Mucosa of descending colon (tissue), 3 donors: Measurements from ENCODE around the gene CTDSPL. TPM values are rescaled to one million over a fixed set of nuclear protein-coding genes. Genes with fewer than 3 reads are reported as not detected.

Source experiments
- ATAC-seq: fragments of 200-7000 bp; cut with Tn5 transposase; one replicate; pipeline ENCODE4 v1.9.1; 2020; ENCODE audit warnings: mild to moderate bottlenecking, moderate library complexity
- DNase-seq, 3 donors: peaks; one replicate each; pipeline ENCODE4 v3.0.0-alpha.2; 2020
- H3K36me3 ChIP-seq: fragments of 200-600 bp; one replicate; pipeline ENCODE4 v1.8.0; 2021; ENCODE audit warnings: low read depth, mild to moderate bottlenecking
- H3K4me1 ChIP-seq: fragments of 200-600 bp; one replicate; pipeline ENCODE4 v1.8.0; 2021; ENCODE audit warnings: low read depth, mild to moderate bottlenecking
- H3K4me3 ChIP-seq: fragments of 200-600 bp; one replicate; pipeline ENCODE4 v1.8.0; 2021; ENCODE audit warnings: mild to moderate bottlenecking
- H3K9me3 ChIP-seq: fragments of 200-600 bp; one replicate; pipeline ENCODE4 v1.8.0; 2021; ENCODE audit warnings: mild to moderate bottlenecking
- CTCF ChIP-seq: fragments of 200-600 bp; IDR thresholded peaks from one replicate; pipeline ENCODE4 v1.8.0; 2022; ENCODE audit warnings: antibody characterized with exemption, mild to moderate bottlenecking
- intact Hi-C, 2 donors: fragments of 100-400 bp; cut with DNase I in 1 of 2; cut with micrococcal nuclease in 1 of 2; formaldehyde crosslinking; loops; one replicate each; pipeline versions ENCODE4 v1.11.0 to v1.11.1; 2022; cut with DNase I, micrococcal nuclease
- total RNA-seq, 3 donors: library from RNA; stranded (reverse); fragmentation: NEBNext Ultra II Directional in 2 of 3; extraction: Animal tissue kit (Norgen Biotek cat#: 25700) in 2 of 3; gene quantifications; one replicate each; pipeline versions ENCODE4 v1.2.1 to v1.2.4, GENCODE V29; 2021 to 2023
- donor health status: DM: no; HTN: no; CAD: no; lungs with moderate emphysema.
- donor health status: DM: no; HTN: no; CAD: no.
- donor health status: DM: no; HTN: yes; CAD: no.

Gene CTDSPL
- total RNA-seq, 3 donors from 2014 or later: 59.1 to 89.7 (median 88.1) TPM

DNA sequence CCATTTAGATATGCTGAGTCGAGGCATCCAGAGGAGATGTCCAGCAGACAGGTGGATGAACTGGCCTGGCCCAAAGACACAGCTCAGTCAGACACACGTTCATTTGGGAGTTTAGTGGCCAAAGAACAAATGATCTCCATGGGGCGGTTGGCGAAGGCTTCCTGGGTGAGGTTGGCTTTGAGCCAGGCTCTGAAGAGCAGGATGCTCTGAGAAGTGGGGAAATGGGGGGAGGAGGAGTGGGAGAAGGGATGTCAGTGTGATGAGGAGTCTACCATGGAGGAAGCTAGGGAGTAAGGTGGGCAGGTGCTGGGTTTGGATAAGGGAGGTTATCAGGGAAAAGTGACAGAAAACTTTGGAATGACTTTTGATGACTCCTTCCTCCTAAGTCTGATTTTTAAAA is 81.4 kb downstream of the CTDSPL start:
- ATAC-seq: no peak
- intact Hi-C loops: no loop called here

DNA sequence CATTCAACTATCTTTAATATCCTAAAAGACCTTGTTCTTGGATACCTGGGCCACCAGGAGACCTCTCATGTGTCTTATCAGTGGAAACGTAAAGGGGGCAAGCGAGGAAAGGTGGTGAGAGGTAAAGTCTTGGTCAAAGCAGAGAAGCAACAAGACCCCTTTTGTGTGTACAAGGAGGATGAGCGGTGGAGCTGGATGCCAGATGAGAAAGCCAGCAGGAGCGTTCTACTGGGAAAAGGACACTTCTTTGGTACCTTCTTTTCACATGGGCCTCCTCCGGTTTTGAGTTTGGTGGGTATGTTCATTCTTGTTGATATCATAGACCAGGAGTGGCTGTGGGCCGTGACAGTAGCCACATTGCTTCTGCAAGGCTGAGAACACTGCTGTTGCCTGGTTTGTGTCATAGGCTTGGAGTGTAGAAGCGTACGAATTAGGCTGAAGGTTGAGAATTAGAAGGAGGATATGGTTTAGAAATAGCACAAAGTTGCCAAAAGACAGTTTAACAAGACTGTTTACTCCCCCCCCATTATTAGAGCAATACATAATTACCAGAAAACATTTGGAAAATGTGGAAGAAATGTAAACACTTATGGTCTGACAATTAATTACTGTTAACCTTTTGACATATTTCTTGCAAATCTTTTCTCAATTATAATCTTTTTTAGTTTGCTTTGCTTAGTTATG is 82.1 kb downstream of the CTDSPL start:
- peaks cover 50% of the 10 kb centered on the region for H3K4me1 ChIP-seq
- H3K36me3 ChIP-seq: no peaks in the 10 kb centered on the region
- ATAC-seq: no peak
- TF ChIP-seq CTCF: no peak
- intact Hi-C loops: no loop called here
- DNase-seq: no peak
- H3K4me3 ChIP-seq: no peak overlapping the region
- no peaks in the 10 kb centered on the region for H3K9me3 ChIP-seq

More for the DNA sequence above, 81.4 kb downstream of the CTDSPL start:
- no peak for TF ChIP-seq CTCF
- Histone ChIP-seq H3K36me3 (no peaks in the 10 kb centered on the region), H3K4me3 (no peak overlapping the region), H3K4me1 (peaks cover 50% of the 10 kb centered on the region), H3K9me3 (no peaks in the 10 kb centered on the region)
- DNase-seq: no peak

DNA sequence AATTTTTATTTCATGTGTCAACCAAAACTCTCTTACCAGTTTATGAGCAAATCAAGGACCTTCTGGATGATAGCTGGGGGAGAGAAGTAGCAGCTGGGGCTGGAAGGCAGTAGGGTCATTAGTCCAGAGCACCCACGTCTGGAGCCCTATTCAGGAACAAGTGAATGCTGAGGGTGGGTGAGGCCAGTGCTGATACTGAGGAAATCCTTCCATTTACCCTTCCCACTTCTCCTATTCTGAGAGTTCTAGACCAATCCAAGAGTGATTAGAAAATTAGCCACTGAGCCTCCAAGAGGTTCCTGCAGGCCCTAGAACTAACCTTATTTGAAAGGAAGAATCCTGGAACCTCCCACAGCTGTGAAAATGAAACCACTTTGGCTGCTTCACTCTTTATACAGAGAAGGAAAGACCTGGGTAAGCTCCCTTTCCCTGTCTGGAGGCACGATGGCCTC is 82.7 kb downstream of the CTDSPL start:
- Histone ChIP-seq H3K36me3 (no peaks in the 10 kb centered on the region), H3K9me3 (no peaks in the 10 kb centered on the region), H3K4me1 (peaks cover 47% of the 10 kb centered on the region), H3K4me3 (no peak overlapping the region)
- no peak for TF ChIP-seq CTCF
- intact Hi-C loops: no loop called here
- DNase-seq: no peak
- ATAC-seq: peak; percentile 76

- no peaks in the 10 kb centered on the region for H3K9me3 ChIP-seq
- no peaks in the 10 kb centered on the region for H3K36me3 ChIP-seq
- no peak for TF ChIP-seq CTCF
- H3K4me3 ChIP-seq: no peak overlapping the region
- H3K4me1 ChIP-seq: peaks cover 47% of the 10 kb centered on the region
- ATAC-seq: no peak
- intact Hi-C loops: no loop called here
- no peak for DNase-seq
These were observed 83.6 kb downstream of the CTDSPL start for GRCh38 chr3:37945156-37945806.

- no peaks in the 10 kb centered on the region for H3K36me3 ChIP-seq
- no peak overlapping the region for H3K4me3 ChIP-seq
- TF ChIP-seq CTCF: no peak
- intact Hi-C loops: no loop called here
- DNase-seq (no peak), ATAC-seq (peak; percentile 49)
- peaks cover 47% of the 10 kb centered on the region for H3K4me1 ChIP-seq
- H3K9me3 ChIP-seq: no peaks in the 10 kb centered on the region
These were observed 84.3 kb downstream of the CTDSPL start for GRCh38 chr3:37945807-37946530.
